ENCODE data around the gene SEPTIN7. TPM values are rescaled to one million over a fixed set of nuclear protein-coding genes. Genes with fewer than 3 reads are reported as not detected.

Gene SEPTIN7
- total and polyA plus RNA-seq, 2 of the 13 experiments (the other 11 are each of a cell fraction or from before 2014, with no cell fraction given): 103 to 129 TPM

DNA sequence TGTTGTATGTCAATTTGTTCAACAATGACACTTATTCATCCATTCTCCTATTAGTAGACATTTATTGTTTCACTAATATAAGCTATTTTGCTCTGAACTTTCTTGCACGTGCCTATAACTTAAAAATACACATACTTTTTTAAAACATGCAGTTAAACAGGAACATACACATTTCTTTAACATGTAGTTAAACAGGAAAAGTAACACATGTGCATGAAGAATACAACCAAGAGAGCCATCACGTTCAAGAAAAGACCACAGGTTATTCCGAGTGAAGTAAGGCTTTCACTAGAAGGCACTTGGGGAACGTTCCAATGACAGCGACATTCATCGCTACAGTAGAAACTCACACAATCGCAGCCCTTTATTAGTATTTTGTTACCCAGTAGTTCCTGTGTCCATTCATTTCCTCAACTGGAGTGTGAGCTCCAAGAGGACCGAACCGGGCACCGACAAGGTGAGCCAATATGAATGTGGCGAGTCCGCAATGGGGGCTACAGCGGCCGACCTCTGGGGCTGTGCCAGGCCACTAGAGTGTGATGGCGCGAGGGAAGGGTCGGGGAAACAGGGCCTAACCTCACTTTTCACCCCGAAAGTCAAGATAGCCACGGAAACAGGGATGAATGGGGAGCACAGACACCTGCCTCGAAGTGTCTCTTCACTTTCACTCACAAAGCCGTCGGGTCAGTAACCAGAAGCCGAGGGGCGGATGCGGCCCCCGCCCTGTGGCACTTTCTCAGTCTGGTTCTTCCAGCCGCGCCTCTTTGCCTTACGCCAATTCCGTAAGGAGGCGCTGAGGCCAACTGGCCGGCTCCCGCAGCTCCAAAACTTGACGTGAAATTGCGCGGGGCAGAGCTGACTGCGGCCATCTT is 775 bp upstream of the SEPTIN7 start (continued):
- TF ChIP-seq, protein P1, sequence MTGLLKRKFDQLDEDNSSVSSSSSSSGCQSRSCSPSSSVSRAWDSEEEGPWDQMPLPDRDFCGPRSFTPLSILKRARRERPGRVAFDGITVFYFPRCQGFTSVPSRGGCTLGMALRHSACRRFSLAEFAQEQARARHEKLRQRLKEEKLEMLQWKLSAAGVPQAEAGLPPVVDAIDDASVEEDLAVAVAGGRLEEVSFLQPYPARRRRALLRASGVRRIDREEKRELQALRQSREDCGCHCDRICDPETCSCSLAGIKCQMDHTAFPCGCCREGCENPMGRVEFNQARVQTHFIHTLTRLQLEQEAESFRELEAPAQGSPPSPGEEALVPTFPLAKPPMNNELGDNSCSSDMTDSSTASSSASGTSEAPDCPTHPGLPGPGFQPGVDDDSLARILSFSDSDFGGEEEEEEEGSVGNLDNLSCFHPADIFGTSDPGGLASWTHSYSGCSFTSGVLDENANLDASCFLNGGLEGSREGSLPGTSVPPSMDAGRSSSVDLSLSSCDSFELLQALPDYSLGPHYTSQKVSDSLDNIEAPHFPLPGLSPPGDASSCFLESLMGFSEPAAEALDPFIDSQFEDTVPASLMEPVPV (CRISPR knock-in tag; IDR thresholded peaks at IDR 0.05): peak; percentile 66; the same call in 1 of the 2 replicates
- TF ChIP-seq GTF3A (CRISPR knock-in tag; conservative IDR thresholded peaks at IDR 0.05) (no peak), NCOR1 (IDR thresholded peaks at IDR 0.05; ENCODE audit: borderline replicate concordance, low read length) (no peak), ZKSCAN8 (CRISPR knock-in tag; IDR thresholded peaks at IDR 0.05; ENCODE audit: borderline replicate concordance) (no peak), NAIF1 (CRISPR knock-in tag; IDR thresholded peaks at IDR 0.05; ENCODE audit: borderline replicate concordance) (no peak), ARNTL (CRISPR knock-in tag; IDR thresholded peaks at IDR 0.05) (no peak), YY1 (IDR thresholded peaks at IDR 0.05; ENCODE audit: insufficient read depth, insufficient replicate concordance, low read depth, low read length) (no peak), NFE2 (CRISPR knock-in tag; IDR thresholded peaks at IDR 0.05) (no peak), KLF12 (CRISPR knock-in tag; IDR thresholded peaks at IDR 0.05; ENCODE audit: borderline replicate concordance) (peak; percentile 76; the same call in 1 of the 2 replicates), HMG20A (CRISPR knock-in tag; IDR thresholded peaks at IDR 0.05; ENCODE audit: borderline replicate concordance) (no peak), TBP (CRISPR knock-in tag; IDR thresholded peaks at IDR 0.05) (no peak), EEA1 (CRISPR knock-in tag; IDR thresholded peaks at IDR 0.05; ENCODE audit: borderline replicate concordance) (no peak), ZNF317 (CRISPR knock-in tag; IDR thresholded peaks at IDR 0.05) (peak; percentile 64; the same call in 1 of the 2 replicates), ZNF451 (CRISPR knock-in tag; IDR thresholded peaks at IDR 0.05) (no peak), ZSCAN12 (CRISPR knock-in tag; IDR thresholded peaks at IDR 0.05) (no peak), DMAP1 (CRISPR knock-in tag; IDR thresholded peaks at IDR 0.05) (peak; percentile 69), GFI1 (CRISPR knock-in tag; IDR thresholded peaks at IDR 0.05; ENCODE audit: borderline replicate concordance) (peak; percentile 3; the same call in 1 of the 2 replicates), ZNF33A (CRISPR knock-in tag; IDR thresholded peaks at IDR 0.05; ENCODE audit: borderline replicate concordance) (no peak)
- TF ChIP-seq, protein P2, sequence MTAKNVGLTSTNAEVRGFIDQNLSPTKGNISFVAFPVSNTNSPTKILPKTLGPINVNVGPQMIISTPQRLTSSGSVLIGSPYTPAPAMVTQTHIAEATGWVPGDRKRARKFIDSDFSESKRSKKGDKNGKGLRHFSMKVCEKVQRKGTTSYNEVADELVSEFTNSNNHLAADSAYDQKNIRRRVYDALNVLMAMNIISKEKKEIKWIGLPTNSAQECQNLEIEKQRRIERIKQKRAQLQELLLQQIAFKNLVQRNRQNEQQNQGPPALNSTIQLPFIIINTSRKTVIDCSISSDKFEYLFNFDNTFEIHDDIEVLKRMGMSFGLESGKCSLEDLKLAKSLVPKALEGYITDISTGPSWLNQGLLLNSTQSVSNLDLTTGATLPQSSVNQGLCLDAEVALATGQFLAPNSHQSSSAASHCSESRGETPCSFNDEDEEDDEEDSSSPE (CRISPR knock-in tag; IDR thresholded peaks at IDR 0.05): no peak
- TF ChIP-seq, protein P3, sequence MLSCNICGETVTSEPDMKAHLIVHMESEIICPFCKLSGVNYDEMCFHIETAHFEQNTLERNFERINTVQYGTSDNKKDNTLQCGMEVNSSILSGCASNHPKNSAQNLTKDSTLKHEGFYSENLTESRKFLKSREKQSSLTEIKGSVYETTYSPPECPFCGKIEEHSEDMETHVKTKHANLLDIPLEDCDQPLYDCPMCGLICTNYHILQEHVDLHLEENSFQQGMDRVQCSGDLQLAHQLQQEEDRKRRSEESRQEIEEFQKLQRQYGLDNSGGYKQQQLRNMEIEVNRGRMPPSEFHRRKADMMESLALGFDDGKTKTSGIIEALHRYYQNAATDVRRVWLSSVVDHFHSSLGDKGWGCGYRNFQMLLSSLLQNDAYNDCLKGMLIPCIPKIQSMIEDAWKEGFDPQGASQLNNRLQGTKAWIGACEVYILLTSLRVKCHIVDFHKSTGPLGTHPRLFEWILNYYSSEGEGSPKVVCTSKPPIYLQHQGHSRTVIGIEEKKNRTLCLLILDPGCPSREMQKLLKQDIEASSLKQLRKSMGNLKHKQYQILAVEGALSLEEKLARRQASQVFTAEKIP (CRISPR knock-in tag; IDR thresholded peaks at IDR 0.05; ENCODE audit: borderline replicate concordance): no peak
- TF ChIP-seq, protein P4, sequence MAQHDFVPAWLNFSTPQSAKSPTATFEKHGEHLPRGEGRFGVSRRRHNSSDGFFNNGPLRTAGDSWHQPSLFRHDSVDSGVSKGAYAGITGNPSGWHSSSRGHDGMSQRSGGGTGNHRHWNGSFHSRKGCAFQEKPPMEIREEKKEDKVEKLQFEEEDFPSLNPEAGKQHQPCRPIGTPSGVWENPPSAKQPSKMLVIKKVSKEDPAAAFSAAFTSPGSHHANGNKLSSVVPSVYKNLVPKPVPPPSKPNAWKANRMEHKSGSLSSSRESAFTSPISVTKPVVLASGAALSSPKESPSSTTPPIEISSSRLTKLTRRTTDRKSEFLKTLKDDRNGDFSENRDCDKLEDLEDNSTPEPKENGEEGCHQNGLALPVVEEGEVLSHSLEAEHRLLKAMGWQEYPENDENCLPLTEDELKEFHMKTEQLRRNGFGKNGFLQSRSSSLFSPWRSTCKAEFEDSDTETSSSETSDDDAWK (CRISPR knock-in tag; IDR thresholded peaks at IDR 0.05): no peak
- TF ChIP-seq, protein P5, sequence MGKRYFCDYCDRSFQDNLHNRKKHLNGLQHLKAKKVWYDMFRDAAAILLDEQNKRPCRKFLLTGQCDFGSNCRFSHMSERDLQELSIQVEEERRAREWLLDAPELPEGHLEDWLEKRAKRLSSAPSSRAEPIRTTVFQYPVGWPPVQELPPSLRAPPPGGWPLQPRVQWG (CRISPR knock-in tag; IDR thresholded peaks at IDR 0.05; ENCODE audit: borderline replicate concordance, low read depth): no peak

All from HepG2 (cell line).